NOMO-1 treated with dmso at 0.1 percent for 144 hours (cell line): ENCODE results near the gene CCDC85C.

Source experiments
- DNase-seq: peaks from one replicate; lab custom pipeline; 2025; ENCODE audit not compliant: unreplicated experiment; lab: John Stamatoyannopoulos, UW

Gene CCDC85C

DNA sequence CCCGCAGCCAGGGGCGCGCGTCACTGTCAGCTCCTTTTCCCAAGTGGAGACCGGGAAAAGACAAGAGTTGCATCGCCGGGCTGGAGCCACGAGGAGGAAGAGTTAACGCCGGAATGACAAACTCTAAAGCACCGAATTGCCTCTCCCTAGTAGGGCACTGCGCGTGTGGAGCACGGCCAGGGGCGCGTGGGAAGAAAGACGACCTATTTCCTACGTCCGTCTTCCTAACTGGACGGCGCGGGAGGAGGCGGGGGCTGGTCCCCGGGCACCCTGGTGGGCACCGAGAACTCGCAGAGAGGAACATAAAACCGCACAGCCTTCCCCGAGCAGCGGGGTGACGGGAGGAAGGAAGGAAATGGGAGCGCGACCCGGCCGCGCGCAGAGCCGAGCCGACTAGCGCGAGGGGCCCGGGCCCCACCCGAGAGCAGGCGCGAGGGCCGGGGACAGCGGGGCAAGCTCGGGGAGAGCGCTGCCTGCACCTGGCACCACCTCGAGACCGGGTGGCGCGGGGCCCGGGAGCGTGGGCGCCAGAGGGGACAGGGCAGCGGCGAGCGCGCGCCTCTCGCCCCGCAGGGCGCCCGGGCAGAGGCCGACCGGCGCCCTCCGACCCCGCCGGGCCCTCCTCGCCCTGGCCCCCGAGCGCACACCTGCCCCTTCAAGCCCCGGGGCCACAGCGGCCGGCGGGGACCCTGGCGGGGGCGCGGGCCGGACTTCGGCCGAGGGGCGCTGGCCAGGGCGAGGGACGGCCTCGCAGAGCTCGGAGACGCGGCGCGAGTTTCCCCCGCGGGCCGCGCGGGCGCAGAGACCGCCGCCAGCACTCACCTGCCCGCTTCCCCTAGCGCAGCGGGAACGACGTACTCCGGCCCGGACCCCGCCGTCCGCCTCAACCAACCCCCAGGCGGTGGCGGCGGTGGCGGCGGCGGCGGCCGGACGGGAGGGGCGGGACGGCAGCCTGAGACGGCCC is 123.8 kb downstream of the CCDC85C start, which contains the start of gene SETD3:
TSS of gene SETD3 (minus strand) at position 954 of the 964 bp plus-strand sequence. CDS start 15,054 bp downstream, outside the sequence.
- DNase-seq = peak; percentile 36

DNA sequence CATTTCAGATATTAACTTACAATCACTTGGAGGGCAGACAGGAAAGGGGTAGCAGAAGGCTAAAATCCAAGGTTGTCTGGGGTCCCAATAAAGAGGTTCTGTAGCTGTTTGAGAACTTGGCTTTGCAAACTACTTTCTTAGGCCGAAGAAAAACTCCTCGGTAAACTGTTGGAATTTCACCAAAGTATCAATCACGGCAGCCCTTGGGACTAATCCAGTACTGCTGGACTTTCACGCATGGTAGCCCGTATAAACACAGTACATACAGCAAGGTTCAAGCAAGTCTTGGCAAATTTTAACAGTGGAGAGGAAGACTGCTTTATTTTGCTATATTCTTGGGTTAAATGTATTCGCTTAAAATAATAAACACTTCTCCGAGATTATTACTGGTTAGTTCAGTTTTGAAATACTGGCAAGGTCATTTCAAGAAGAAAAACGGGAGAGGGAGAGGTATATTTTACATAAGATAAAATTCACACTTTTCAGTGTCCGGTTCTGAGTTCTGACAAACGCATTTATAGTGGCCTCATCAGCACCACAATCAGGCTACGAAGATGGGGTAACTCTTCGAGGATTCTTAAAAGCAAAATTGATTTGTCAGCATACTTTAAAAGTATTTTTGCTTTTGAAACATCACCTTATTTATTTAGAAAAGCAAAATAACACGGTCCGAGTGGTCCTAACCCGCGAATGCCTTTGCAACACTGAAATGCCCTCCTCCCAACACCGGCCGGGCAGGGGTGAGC is 124.7 kb downstream of the CCDC85C start:
- DNase-seq = no peak

DNA sequence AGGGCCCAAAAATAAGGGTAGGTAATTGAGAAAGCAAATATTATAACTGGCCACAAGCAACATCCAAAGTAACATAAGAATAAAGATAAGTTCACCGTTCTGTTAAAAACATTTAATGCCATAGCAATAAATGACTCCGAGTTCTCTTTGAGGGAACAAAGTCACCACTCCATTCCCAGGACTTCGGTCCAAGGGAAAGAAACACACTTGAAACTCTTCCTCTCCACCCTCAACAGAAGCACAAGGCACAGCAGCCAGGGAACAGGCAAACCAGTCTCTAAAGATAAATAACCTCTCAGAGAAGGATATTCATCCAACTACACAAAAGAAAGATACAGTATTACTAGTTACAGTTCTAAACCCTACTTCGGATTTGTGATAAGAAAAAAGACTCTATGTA is 125.9 kb downstream of the CCDC85C start:
- DNase-seq = no peak

DNA sequence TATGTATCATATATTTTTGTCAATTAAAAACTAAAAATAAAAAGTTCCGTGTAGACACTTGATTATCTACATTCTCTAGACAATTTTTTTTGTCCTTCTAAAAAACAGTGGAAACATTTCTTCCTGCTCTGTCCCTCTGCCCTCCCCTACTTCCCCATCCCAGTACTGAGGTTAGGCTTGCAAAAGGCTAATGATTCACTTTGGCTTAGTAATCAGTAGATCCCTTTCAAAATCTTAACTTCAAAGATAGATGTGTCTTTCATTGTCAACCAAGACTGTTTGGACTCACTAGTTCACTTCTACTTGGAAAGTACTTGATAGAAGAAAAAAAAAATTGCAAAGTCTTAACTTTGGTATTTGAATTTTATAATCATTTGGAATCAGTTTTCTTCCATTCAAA is 127.1 kb downstream of the CCDC85C start:
- peak; percentile 38 for DNase-seq

DNA sequence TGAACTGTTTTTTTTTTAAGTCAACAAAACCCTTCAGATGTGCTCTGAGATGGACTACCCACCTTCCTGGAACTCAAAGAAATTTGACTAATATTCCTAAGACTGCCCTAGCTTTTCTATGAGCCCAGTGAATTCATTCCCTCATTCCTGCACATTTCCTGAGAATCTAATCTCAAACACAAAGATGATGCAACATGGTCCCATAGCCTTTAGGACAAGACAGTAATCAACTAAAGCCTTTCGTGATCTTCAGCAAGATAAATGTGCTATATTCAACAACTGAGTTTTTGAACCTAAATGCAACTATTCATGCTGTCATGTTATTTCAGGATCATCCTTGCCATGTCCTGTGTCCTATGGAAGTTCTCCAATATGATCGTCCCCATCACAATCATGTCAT is 128.3 kb downstream of the CCDC85C start:
- no peak for DNase-seq

DNA sequence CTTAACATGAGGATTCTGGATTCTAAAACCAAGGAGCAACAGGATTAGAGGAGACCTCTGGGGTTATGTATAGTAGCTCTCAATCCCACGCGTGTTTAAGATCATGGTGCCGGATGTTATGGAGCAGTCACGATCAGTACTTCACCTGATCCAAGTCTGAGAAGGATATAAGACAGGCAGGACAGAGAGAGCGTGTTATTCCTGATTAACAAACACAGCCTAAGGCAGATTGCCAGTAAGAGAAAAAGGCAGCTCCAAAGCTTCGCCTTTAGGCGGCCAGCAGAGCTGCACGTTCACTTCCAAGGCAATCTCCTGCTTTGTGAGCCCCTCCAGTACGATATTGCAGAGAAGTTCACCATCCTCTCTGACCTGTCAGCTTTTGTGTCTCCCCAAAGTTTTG is 128.8 kb downstream of the CCDC85C start:
- DNase-seq = no peak

DNA sequence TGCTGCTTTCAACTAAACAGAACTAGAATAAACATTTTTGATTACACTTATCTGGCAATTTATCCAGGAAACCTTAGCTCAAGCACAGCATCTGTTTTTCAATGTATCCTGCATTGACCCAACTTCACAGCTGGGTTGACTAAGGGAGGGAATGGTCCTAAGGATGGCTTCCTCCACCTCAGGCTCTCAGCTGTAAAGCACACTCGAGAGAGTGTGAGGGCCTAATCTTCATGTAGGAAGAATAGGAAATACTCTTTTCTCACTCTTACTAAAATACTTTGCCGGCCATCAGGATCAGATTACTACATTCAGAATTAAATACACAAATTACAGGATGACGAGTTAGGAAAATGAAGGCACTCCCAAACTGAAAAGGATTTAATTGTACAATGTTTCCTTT is 130.5 kb downstream of the CCDC85C start:
- no peak for DNase-seq

DNA sequence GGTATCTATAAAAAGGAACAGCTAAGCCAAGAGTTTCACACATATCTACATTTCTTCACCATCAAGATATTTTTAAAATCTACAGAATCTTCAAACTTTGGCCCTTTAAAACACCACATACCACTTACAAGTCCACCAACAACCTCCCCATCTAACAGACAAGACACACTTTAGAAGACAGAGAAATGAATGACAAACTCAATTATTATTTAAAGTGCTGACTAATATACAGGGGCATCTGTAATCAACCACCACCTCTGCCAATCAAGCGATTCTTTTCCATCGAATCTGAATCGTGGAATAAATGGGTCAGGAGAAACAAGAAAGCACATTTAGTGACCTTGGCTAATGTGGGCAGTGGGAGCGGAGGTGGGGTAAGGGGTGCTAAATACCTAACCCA is 131.1 kb downstream of the CCDC85C start:
- no peak for DNase-seq

DNA sequence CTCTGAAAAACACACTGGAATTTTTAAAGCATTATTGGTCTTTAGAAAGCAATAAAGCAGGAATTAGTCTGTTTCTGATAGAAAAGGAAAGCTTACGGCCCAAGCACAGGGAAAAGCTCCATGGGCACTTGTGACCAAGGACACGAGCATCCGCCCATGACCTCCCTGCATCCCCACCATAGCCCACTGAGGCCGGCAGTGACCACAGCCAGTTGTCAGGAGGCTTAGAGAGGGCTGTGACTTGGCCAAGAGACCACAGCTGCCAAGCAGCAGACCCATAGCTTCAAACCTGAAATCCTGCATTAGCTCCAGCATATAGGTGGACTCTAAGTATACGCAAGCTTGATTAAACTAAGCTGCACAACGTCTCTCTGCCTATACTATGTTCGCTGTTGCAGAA is 132.3 kb downstream of the CCDC85C start:
- DNase-seq = no peak

DNA sequence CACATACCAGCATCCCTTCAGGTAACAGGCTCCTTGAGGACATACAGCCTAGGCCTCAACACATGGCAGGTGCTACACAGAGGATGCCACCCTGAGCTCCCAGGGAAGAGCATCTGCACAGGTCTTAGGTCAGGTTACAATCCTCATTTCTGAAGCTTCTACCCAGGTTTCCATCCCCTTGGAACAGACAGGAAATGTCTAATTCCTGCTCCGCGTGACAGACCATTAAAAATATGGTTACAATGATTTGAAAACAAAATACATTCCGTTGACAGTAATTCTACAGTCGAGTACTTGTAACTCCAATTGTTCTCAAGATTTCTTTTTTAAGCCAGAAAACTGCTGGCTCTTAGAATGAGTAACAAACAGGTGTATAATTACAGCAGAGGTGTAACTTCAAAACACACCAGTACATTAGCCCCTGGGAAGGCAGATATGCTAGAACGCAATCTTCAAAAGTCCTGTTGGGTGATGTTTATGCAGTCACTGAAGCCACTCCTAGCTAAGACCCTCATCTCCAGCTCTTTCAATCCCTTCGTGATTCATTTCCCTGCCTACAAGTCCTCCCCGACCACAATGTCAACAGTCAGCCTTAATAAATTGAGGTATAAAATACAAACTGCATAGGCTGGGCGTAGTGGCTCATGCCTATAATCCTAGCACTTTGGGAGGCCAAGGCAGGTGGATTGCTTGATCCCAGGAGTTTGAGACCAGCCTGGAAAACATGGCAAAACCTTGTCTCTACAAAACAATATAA is 135.0 kb downstream of the CCDC85C start:
- DNase-seq = no peak

DNA sequence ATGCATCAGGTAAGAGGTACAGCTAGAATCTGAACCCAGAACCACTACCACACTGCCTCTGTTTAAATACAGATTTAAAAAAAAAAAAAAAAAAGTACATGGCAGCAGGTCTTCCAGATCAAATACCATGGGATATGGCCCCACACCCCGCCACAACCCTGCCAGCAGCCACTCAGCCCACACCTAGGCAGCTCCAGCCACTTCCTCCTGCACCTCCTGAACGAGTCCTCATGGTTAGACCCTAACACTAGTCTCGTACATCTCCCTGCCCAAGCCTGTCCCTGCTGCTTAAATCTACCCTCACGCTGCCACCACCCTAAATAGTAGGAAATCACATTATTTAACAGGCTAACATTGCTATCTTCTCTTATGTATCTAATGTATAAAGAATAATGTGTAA is 135.9 kb downstream of the CCDC85C start:
- no peak for DNase-seq

DNA sequence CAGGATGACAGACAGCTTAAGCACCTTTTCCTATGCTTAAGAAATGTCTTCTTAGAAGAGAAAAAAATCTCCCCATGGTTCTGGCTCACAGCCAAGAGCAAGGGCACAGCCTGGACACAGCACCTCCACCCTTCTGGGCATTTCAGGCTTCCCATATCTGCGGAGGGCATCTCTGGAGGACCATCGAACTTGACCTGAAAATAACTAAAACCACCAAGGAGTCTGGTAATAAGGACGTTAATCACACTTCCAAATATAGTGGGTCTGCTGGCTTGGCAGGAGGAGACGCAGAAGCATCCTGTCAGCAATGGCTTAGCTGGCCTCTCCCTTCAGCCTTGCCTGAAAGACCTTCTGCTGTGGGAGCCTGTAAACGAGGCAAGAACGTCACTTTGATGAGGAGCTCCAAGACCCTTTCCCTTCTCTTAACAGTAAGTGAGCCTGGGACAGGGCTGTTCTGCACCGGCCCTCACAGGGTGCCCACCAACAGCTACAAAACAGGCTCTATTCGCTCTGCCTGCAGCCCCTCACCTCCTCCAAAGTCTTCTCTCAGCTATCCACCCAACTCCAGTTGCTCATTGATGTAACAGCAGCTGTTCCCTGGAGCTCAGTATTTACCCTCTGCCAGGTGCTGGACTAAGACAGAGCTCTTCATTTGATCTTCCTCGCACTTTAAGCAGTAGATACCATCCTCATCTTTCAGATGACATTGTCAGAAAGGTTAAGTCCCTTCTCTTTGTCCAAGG is 136.5 kb downstream of the CCDC85C start:
- DNase-seq = no peak

DNA sequence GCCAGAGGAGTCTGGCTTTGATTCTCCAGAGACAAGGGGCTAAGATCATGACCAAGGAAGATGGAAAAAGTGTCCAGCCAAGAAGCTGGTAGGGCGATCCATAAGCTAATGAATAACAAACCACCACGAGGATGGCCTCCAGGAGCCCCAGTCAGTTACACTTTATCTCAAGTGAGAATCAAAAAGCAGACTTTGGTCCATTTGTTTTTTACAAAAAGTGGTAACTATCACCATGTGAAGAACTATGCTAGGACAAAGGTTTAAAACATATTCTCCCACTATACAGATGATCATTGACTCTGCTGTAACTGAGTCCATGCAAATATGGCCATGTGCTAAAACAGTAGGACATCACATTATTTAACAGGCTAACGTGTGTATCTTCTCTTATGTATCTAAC is 137.2 kb downstream of the CCDC85C start:
- DNase-seq = no peak

DNA sequence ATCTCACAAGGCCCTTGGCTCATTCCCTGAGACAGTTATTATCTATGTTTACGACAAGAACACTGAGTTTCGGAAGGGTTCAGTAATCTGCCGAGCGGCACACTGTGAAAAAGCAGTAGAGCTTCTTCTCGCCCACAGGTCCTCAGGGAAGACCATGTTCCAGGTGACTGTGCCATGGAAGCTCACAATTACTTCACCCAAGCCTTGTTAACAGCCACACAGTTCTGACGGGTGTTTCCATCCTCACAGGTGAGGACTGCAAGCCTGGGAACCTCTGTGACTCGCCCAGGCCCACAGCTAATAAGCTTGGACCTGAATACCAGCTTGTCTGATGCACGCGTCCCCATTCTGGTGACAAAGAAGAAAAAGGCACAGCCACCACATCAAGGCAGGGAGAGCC is 138.7 kb downstream of the CCDC85C start:
- DNase-seq = no peak

DNA sequence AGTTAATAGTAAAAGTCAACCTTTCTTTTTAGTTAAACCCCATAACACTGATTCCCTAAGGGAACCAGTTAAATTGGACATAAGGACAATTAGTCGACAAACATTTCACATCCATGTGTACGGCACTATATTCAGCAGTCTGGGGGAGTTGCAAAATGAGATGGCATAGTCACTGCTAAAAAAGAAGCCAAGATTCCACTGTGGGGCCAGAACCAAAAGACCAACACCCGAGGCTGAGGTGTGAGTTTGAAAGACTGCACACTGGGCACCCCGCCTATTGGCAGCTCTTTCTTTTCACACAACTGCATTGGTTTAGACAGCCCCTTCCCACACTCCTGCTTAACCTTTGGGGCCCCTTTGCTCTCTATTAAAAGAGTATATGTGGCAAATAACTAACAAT is 140.0 kb downstream of the CCDC85C start:
- no peak for DNase-seq

DNA sequence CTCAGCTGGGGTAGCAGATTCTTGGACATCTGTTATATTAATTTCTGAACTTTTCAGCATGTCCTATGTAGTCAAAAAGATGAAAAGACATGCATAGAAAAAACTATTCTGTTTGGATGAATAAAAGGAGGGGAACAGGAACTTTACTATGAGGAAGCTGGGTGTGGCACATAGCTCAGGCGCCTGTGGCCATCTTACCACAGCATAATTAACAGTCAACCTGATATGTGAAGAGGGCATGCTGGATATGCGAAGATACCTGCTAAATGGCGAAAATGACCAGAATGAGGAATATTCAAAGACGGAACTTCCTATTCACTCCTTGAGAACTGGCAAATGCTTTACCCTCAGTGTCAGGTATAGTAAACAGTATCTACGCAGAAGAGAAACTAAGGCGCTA is 141.8 kb downstream of the CCDC85C start:
- peak; percentile 24 for DNase-seq

DNA sequence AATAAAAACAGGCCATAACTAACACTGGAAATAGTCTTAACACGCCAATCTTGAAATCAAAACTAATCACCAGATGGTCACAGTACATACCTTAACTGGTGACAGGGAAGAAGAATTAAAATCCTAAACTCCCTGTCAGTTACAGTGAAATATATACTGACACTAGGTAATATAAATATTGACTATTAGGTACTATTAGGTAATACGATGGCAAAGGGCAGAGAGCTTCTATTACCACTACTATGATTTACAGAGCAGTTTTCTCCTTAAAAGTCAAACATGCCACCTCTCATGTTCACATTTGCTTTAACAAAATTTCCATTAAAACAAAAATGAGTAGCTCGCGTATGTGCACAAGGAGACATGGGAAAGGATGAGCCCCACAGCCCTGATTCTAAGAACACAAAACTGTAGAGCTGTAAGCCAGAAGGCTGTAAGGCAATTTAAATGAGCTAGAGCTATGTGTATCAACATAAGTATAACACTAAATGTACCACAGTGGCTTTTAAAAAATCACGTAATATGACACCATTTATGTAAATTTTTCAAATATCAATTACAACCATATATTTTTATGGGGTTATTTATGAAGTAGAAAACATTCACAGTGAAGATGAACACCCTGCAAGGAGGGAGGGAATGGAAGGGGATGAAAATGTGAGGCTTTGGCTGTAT is 142.5 kb downstream of the CCDC85C start:
- DNase-seq = no peak

DNA sequence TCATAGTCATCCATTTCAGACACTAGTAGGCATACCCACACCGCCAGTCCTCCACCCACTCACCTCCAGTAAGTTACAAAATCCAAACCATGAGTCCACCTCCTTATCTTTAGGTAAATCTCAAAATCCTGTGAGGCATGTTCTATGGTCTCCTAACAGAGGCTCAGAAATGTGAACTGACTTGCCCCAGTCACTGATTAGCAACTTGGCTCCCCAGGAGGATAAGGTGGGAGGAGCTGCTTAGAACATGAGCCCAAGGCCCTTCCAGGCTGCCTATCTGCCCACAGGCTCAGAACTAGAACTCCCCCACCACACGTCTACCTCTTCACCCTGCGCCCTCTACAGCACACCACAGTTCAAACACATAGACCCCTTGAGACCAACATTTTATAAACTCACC is 143.2 kb downstream of the CCDC85C start:
- no peak for DNase-seq

DNA sequence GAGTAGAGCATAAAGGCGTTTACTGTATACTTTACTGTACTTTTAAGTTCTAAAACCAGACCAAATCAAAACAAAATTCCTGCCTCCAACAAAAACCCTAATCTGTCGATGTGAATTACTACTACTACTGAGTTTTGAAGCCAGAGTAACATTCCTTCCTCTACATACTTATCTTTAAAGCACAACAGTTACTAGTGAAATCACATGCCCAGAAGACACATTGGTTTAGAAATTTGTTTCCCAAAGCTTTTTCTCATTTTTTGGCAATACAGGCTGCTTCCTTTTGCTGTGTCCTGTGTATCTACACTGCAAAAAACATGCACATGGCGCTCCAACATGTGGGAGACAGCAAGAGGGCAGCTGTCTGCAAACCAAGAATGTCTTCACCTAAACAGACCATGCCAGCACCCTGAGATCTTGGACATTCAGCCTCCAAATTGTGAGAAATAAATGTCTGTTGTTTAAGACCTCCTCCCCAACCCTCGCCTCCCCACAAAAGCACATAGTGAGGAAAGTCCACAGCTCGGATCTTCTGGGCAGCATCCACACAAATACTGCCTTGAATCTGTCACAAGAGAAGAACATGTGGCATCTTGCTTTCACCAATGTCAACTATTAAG is 144.4 kb downstream of the CCDC85C start:
- DNase-seq = no peak

DNA sequence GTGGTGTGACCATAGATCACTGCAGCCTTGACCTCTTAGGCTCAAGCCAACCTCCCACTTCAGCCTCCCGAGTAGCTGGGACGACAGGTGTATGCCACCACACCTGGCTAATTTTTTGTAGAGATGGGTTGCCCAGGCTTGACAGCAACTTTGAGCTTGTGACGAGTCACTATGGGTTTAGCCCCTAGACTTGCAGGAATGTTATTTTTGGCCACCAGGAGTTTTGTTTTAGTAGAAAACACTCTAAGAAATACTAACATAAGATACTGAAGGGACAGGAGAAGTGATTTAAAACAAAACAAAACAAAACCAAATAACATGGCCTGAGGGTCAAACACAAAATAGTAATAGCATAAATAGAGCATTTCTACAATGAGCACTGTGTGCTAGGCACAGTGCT is 149.8 kb downstream of the CCDC85C start:
- no peak for DNase-seq
